Measurements from ENCODE around the gene XXYLT1. TPM values are rescaled to one million over a fixed set of nuclear protein-coding genes. Genes with fewer than 3 reads are reported as not detected.
"Not testable (repeated sequence)": the region's sequence is repeated elsewhere in the genome, so short reads cannot be mapped to it uniquely, and the experiment has no call there.

XXYLT1 gene
- total RNA-seq, 3 donors from 2014 or later = 7.2 to 13.0 (median 10.8) TPM

DNA sequence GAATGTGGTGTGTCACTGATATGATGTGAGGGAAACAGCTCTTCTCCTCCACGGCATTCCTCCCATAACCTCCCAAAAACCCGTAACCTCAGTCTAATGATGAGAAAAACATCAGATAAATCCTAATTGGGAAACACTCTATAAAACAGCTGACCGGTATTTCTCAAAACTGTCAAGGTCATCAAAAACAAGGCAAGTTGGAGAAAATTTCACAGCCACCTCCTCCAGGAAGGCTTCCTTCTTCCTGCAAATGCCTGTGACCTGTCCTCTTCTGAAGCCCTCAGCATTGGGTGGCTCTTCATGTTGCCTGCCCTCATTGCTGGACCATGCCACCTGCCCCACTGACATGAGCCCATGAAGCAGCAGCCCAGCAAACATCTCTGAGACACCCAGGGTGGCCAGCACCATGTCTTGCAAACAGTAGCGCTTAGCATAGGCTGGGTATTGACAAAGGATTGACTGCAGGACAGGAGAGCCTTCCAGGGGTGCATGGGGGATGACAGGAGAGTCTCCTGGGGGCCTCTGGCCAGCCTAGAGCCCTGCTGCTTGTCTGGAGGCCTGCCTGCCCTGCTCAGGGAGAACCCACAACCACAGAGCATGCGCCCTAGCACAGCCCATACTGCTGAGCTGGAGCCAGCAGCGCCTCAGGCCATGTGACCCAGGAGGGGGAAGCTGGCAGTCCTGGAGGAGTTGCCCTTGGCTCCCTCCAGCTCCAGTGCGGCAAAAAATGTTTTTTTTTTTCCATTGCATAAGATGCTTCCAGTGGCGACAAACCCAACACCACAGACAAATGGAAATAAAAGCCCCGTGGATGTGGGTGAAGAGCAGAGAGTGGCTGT lies 49.7 kb downstream of the XXYLT1 start:
- intact Hi-C loops (cut with DNase I; ENCODE audit: low total_unique reads) = no loop called here
- DNase-seq (ENCODE audit: low spot score in 2 of 2) = peak in 1 of 2 donors; percentile 17
- peak overlapping the region in 1 of 2 donors; percentile 12 for H3K27ac ChIP-seq

DNA sequence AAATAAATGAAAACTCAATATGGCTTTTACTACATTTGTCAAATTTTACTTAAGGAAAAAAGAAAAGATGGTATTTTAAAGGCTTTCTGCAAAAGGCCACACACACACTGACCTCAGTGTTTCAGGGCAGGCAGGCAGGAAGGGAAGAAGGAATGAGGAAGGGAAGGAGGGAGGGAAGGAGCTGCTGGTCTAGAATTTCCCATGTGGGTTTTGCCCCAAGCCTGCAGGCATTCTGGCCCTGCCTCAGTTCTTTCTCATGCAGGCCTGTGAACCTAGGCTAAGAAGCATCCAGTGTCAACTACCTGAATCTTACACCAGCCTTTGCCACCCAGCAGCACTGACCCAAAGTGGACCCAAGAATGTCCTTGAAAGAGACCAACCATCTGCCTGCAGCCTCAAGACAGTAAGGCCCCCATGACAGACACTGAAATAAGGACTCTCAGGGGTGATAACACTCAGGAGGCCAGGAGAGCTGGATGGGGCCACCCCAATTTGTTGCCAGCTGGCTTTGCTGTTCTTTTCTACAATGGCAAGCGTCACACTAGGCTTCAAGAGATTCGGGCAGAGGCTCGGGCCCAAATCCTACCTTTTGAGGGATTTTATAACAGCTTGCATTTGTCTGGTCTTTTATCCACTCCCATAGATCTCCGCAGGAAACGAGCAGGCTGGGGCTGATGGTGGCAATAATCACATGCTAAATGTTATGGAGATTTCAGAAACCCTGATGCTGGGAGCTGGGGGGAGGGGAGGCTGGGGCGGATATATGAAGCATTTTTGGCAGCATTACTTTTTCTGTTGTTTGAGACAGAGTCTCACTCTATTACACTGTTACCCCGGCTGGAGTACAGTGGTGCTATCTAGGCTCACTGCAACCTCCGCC lies 51.4 kb downstream of the XXYLT1 start:
- DNase-seq (ENCODE audit: low spot score in 2 of 2) = peak in 1 of 2 donors; percentile 43
- intact Hi-C loops (cut with DNase I; ENCODE audit: low total_unique reads) = no loop called here
- Histone ChIP-seq H3K4me1 (no peaks in the 10 kb centered on the region), H3K27me3 (no peaks in the 10 kb centered on the region), H3K4me3 (no peak overlapping the region), H3K36me3 (no peaks in the 10 kb centered on the region), H3K27ac (no peak overlapping the region), H3K9me3 (no peaks in the 10 kb centered on the region)
- TF ChIP-seq POLR2A (IDR thresholded peaks at IDR 0.05) (no peak), POLR2AphosphoS5 (IDR thresholded peaks at IDR 0.05) (no peak)

More for the DNA sequence above, 49.7 kb downstream of the XXYLT1 start:
- Histone ChIP-seq H3K9me3 (no peaks in the 10 kb centered on the region), H3K4me1 (no peaks in the 10 kb centered on the region), H3K36me3 (no peaks in the 10 kb centered on the region), H3K4me3 (no peak overlapping the region), H3K27me3 (no peaks in the 10 kb centered on the region)
- TF ChIP-seq, protein P1, sequence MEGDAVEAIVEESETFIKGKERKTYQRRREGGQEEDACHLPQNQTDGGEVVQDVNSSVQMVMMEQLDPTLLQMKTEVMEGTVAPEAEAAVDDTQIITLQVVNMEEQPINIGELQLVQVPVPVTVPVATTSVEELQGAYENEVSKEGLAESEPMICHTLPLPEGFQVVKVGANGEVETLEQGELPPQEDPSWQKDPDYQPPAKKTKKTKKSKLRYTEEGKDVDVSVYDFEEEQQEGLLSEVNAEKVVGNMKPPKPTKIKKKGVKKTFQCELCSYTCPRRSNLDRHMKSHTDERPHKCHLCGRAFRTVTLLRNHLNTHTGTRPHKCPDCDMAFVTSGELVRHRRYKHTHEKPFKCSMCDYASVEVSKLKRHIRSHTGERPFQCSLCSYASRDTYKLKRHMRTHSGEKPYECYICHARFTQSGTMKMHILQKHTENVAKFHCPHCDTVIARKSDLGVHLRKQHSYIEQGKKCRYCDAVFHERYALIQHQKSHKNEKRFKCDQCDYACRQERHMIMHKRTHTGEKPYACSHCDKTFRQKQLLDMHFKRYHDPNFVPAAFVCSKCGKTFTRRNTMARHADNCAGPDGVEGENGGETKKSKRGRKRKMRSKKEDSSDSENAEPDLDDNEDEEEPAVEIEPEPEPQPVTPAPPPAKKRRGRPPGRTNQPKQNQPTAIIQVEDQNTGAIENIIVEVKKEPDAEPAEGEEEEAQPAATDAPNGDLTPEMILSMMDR (IDR thresholded peaks at IDR 0.05) = no peak
- no peak for TF ChIP-seq POLR2A (IDR thresholded peaks at IDR 0.05)
- no peak for TF ChIP-seq POLR2AphosphoS5 (IDR thresholded peaks at IDR 0.05)

DNA sequence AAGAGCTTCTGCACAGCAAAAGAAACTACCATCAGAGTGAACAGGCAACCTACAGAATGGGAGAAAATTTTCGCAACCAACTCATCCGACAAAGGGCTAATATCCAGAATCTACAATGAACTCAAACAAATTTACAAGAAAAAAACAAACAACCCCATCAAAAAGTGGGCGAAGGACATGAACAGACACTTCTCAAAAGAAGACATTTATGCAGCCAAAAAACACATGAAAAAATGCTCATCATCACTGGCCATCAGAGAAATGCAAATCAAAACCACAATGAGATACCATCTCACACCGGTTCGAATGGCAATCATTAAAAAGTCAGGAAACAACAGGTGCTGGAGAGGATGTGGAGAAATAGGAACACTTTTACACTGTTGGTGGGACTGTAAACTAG lies 52.6 kb downstream of the XXYLT1 start:
- intact Hi-C loops (cut with DNase I; ENCODE audit: low total_unique reads); H3K9me3 ChIP-seq; H3K36me3 ChIP-seq; DNase-seq (ENCODE audit: low spot score in 2 of 2); H3K27me3 ChIP-seq; H3K27ac ChIP-seq; H3K4me1 ChIP-seq; H3K4me3 ChIP-seq: not testable (repeated sequence)

DNA sequence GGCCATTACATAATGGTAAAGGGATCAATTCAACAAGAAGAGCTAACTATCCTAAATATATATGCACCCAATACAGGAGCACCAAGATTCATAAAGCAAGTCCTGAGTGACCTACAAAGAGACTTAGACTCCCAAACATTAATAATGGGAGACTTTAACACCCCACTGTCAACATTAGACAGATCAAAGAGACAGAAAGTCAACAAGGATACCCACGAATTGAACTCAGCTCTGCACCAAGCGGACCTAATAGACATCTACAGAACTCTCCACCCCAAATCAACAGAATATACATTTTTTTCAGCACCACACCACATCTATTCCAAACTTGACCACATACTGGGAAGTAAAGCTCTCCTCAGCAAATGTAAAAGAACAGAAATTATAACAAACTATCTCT lies 55.4 kb downstream of the XXYLT1 start:
- intact Hi-C loops (cut with DNase I; ENCODE audit: low total_unique reads); H3K4me3 ChIP-seq; H3K27ac ChIP-seq; H3K9me3 ChIP-seq; H3K36me3 ChIP-seq; H3K27me3 ChIP-seq; DNase-seq (ENCODE audit: low spot score in 2 of 2); H3K4me1 ChIP-seq: not testable (repeated sequence)

DNA sequence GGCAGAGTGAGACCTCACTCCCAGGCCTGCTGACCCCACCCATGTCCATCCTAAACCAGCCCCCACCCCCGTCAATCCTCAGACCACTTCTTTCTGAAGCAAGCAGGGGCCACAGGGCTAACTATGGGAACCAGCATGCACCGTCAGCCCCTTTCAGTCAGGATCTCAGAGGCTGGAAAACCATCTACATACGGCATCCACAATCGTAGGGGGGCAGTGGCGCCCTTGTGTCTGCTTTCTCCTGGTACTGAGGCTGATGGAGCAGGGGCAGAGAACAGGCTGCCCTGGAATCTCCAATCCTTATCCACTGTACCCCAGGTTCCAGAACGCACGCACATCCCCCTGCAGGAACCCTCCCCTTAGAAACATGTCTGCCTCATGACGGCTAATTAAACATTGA lies 56.6 kb downstream of the XXYLT1 start:
- H3K4me1 ChIP-seq = peaks cover 4 to 7% of the 10 kb centered on the region in 2 donors
- intact Hi-C loops (cut with DNase I; ENCODE audit: low total_unique reads) = no loop called here
- no peaks in the 10 kb centered on the region for H3K27me3 ChIP-seq
- DNase-seq (ENCODE audit: low spot score in 2 of 2) = no peak
- H3K4me3 ChIP-seq = no peak overlapping the region
- H3K27ac ChIP-seq = no peak overlapping the region
- no peaks in the 10 kb centered on the region for H3K9me3 ChIP-seq
- H3K36me3 ChIP-seq = no peaks in the 10 kb centered on the region
- TF ChIP-seq POLR2A (IDR thresholded peaks at IDR 0.05) (no peak), POLR2AphosphoS5 (IDR thresholded peaks at IDR 0.05) (no peak)
- TF ChIP-seq, protein P1 (IDR thresholded peaks at IDR 0.05) = no peak

DNA sequence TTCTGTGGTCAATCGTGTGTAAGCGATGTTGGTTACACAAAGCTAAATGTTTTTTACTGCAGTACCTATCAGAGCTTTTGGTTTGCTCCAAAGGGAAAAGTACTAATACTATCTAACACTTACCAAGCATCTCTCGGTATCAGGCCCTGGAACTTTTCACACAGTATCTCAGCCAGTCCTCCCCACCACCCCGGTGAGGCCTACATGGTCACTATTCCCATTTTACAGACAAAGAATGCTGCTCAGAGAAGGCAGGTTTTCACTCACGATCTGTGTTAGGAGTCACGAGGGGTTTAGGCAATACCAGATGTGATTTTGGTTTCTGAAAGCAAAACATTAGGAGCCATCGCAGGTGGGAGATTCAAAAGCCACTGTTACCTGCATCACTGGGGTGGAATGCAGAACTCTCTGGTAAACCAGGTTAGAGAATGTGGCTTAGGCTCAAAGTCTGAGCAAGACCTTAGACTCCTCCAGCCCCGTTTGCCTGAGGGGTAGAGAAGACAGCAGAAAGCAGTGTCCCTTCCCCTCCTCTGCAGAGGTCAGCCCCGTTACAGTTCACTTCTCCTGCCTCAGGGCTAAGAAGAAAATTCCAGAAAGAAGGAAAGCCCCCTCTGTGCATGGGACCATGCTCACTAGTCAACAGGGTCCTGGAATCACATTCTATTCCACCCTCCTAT lies 57.2 kb downstream of the XXYLT1 start:
- DNase-seq (ENCODE audit: low spot score in 2 of 2) = no peak
- Histone ChIP-seq H3K9me3 (no peaks in the 10 kb centered on the region), H3K4me1 (peaks cover 7 to 9% of the 10 kb centered on the region in 2 donors), H3K27ac (no peak overlapping the region), H3K4me3 (no peak overlapping the region), H3K36me3 (no peaks in the 10 kb centered on the region), H3K27me3 (no peaks in the 10 kb centered on the region)
- TF ChIP-seq, protein P1 (IDR thresholded peaks at IDR 0.05) = no peak
- no peak for TF ChIP-seq POLR2A (IDR thresholded peaks at IDR 0.05)
- intact Hi-C loops (cut with DNase I; ENCODE audit: low total_unique reads) = no loop called here
